ENCODE data around the gene CDH4. TPM values are rescaled to one million over a fixed set of nuclear protein-coding genes. Genes with fewer than 3 reads are reported as not detected.
A peak's percentile ranks its signal among the peaks of the same experiment; 100 is the strongest.

Gene CDH4
- total and polyA plus RNA-seq, 2 of the 4 experiments (the other 2 are of a cell fraction): 1.6 to 3.5 TPM

- TF ChIP-seq SMC3 (IDR thresholded peaks at IDR 0.05; ENCODE audit: low read depth, low read length): no peak
- TF ChIP-seq NFE2L2 (IDR thresholded peaks at IDR 0.05; ENCODE audit: low read depth, low read length): no peak
- no peak for TF ChIP-seq CHD1 (IDR thresholded peaks at IDR 0.05; ENCODE audit: low read depth, low read length)
- no peak for TF ChIP-seq RCOR1 (IDR thresholded peaks at IDR 0.05; ENCODE audit: insufficient replicate concordance, low read length)
- TF ChIP-seq POLR2A (IDR thresholded peaks at IDR 0.05; ENCODE audit: low read depth, low read length): no peak
- no peak for TF ChIP-seq MAZ (IDR thresholded peaks at IDR 0.05; ENCODE audit: borderline replicate concordance, low read depth, low read length)
- TF ChIP-seq MAFK (IDR thresholded peaks at IDR 0.05; ENCODE audit: low read depth, low read length): no peak
- in situ Hi-C loops (cut with MboI; ENCODE audit: low sequenced_read_pairs): no loop called here
- DNase-seq: no peak
- 39% methylated on average over 17 of the region's 32 CpGs; no CpG with 5 or more reads in 1 of the 2 experiments for WGBS, 2 experiments (ENCODE audit: extremely low coverage in 2 of 2, insufficient read length in 1 of 2)
- no TSS peak for BruUV-seq (replicated peaks)
- Histone ChIP-seq H4K91ac (ENCODE audit: insufficient read depth, low read depth, low read length) (no peak overlapping the region), H3K4me2 (ENCODE audit: low read depth, low read length) (no peak overlapping the region), H4K20me1 (ENCODE audit: insufficient read depth, low read length) (no peaks in the 10 kb centered on the region), H3K23ac (ENCODE audit: low read depth, low read length) (no peak overlapping the region), H3K9ac (ENCODE audit: low read depth, low read length) (no peak overlapping the region), H3K79me1 (ENCODE audit: low read depth in 1 of 2, low read length in 2 of 2) (no peaks in the 10 kb centered on the region), H3K36me3 (ENCODE audit: control insufficient read depth, insufficient read depth, low read length) (no peaks in the 10 kb centered on the region), H3K18ac (ENCODE audit: low read depth, low read length) (no peak overlapping the region), H4K5ac (ENCODE audit: low read depth, low read length) (no peak overlapping the region), H3K27me3 (ENCODE audit: control insufficient read depth, insufficient read depth, low read length) (no peaks in the 10 kb centered on the region; the same call in 1 of the 2 replicates), H2AK5ac (ENCODE audit: low read depth, low read length) (no peak overlapping the region), H3K14ac (replicated peaks; ENCODE audit: low read depth, low read length) (no peak overlapping the region), H3K56ac (ENCODE audit: extremely low read depth, insufficient read depth, low read length) (no peak overlapping the region), H2BK15ac (ENCODE audit: low read depth, low read length) (no peak overlapping the region), H2AK9ac (replicated peaks; ENCODE audit: low read depth, low read length, poor library complexity) (no peak overlapping the region), H3K4me3 (ENCODE audit: insufficient read depth, low read depth, low read length) (no peak overlapping the region), H2AFZ (replicated peaks; ENCODE audit: low read length, poor library complexity) (peak overlapping the region; percentile 33), H2BK20ac (ENCODE audit: low read depth, low read length) (no peak overlapping the region), H3K27ac (ENCODE audit: insufficient read depth, low read length) (no peak overlapping the region), H3K4ac (ENCODE audit: low read depth, low read length) (no peak overlapping the region), H3K9me1 (ENCODE audit: insufficient read depth, low read length) (no peaks in the 10 kb centered on the region), H2BK120ac (ENCODE audit: low read depth, low read length) (no peak overlapping the region), H3K4me1 (ENCODE audit: control insufficient read depth, insufficient read depth, low read length) (no peaks in the 10 kb centered on the region), H2BK5ac (ENCODE audit: low read depth, low read length, poor library complexity, severe bottlenecking) (no peak overlapping the region), H3K9me3 (ENCODE audit: control insufficient read depth, insufficient read depth, low read length) (peaks cover 7% of the 10 kb centered on the region; the same call in 1 of the 2 replicates), H4K8ac (ENCODE audit: low read depth in 2 of 2, low read length in 2 of 2) (no peak overlapping the region)
- no peak for ATAC-seq (ENCODE audit: low read depth)
- ChIA-PET CTCF (no interaction called here), POLR2A (ENCODE audit: unreplicated experiment) (no interaction called here)
- intact Hi-C loops (cut with micrococcal nuclease): no loop called here
- dilution Hi-C loops (cut with HindIII; ENCODE audit: low sequenced_read_pairs, unreplicated experiment): no loop called here
Measured at GRCh38 chr20:61665528-61666470, 413.7 kb downstream of the CDH4 start.

Measured in IMR-90 (cell line).